ELF-1 (cell line): ENCODE measurements around the gene SUPT20HL1.

Experiments
- DNase-seq: peaks from one replicate; pipeline ENCODE4 v3.0.0-alpha.2; 2016; ENCODE audit warnings: low read depth, low spot score

SUPT20HL1 gene

GRCh38 chrX:24396236-24396930 lies 35.9 kb downstream of the SUPT20HL1 start:
- DNase-seq = no peak

DNA sequence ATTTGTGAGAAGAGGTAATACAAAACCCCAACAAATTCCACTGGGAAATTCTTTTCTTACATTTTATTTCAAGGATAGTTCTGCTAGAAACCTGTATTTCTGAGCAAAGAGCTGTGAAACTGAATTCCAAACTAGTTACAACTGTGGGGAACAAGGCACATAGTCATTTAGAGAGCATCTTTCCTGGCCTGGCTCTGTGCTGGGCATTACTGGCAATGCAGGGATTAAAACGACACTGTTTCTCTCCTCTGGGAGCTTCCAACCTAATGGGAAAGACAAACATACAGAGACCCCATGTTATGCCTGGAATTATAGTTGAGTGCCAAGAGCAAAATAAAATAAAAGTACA lies 36.5 kb downstream of the SUPT20HL1 start:
- DNase-seq = no peak

GRCh38 chrX:24398766-24399165 lies 38.3 kb downstream of the SUPT20HL1 start:
- no peak for DNase-seq

DNA sequence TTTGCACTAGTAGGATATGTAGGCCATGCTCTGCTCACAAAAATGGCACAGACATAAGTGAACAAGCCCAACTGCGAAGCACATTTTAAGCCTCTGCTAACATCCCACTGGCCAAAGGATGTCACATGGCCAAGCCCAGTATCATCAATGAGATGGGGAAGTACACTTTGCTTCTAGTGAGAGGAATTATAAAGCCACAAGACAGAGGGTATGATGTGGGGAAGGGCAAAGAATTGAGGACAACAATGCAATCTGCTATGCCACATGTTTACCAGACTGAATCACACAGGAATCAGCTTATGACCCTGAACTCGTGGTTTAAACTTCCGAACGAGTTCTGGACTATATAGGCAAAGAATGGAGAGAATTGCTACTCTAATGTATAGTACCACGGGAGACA lies 39.1 kb downstream of the SUPT20HL1 start:
- no peak for DNase-seq

DNA sequence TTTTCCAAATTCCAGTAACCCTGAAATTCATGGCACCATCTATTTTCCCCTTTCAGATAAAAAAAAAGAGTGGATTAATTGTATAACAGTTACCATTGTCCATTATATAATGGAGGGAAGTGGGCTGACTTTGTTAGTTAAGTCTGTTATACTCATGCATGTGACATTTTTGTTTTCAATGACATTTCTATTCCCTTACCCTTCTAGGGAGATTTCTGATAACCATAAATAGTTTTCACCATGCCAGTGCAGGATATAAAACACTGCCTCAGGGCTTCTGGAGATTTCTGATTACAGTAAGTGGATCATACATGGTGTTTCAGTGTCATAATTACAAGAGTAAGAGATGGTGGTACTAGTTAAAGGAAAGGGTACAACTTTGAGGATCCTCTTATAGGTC lies 45.5 kb downstream of the SUPT20HL1 start:
- no peak for DNase-seq
